ENCODE measurements around the gene ACOX2. TPM values are rescaled to one million over a fixed set of nuclear protein-coding genes. Genes with fewer than 3 reads are reported as not detected.
A peak's percentile ranks its signal among the peaks of the same experiment; 100 is the strongest.

Gene ACOX2
- total and polyA plus RNA-seq, 2 of the 13 experiments (the other 11 are each of a cell fraction or from before 2014, with no cell fraction given), result 42.6 to 98.5 TPM

GRCh38 chr3:58535531-58536500 lies 1.2 kb downstream of the ACOX2 start (continued):
- TF ChIP-seq ZHX2 (IDR thresholded peaks at IDR 0.05; ENCODE audit: low read depth) (0 out of 2 replicates have a peak, but pooled peaks have one; percentile 39), ZHX2 (CRISPR knock-in tag; IDR thresholded peaks at IDR 0.05; ENCODE audit: borderline replicate concordance) (no peak), ZNF124 (CRISPR knock-in tag; IDR thresholded peaks at IDR 0.05) (peak; percentile 49; the same call in 1 of the 2 replicates), ZNF749 (CRISPR knock-in tag; IDR thresholded peaks at IDR 0.05; ENCODE audit: borderline replicate concordance) (no peak), PRMT3 (CRISPR knock-in tag; IDR thresholded peaks at IDR 0.05; ENCODE audit: borderline replicate concordance, low read depth) (no peak), GZF1 (CRISPR knock-in tag; IDR thresholded peaks at IDR 0.05) (no peak), ZNF709 (CRISPR knock-in tag; IDR thresholded peaks at IDR 0.05) (no peak), ZNF432 (CRISPR knock-in tag; IDR thresholded peaks at IDR 0.05; ENCODE audit: borderline replicate concordance) (no peak), ZBTB38 (CRISPR knock-in tag; IDR thresholded peaks at IDR 0.05) (no peak), ZKSCAN1 (IDR thresholded peaks at IDR 0.05; ENCODE audit: low read length) (no peak), SNAPC2 (CRISPR knock-in tag; IDR thresholded peaks at IDR 0.05) (no peak), JUNB (CRISPR knock-in tag; IDR thresholded peaks at IDR 0.05; ENCODE audit: borderline replicate concordance) (no peak; the same call in 1 of the 2 replicates), TCF7L2 (IDR thresholded peaks at IDR 0.05; ENCODE audit: low read depth, low read length) (no peak)
- TF ChIP-seq, protein P1, sequence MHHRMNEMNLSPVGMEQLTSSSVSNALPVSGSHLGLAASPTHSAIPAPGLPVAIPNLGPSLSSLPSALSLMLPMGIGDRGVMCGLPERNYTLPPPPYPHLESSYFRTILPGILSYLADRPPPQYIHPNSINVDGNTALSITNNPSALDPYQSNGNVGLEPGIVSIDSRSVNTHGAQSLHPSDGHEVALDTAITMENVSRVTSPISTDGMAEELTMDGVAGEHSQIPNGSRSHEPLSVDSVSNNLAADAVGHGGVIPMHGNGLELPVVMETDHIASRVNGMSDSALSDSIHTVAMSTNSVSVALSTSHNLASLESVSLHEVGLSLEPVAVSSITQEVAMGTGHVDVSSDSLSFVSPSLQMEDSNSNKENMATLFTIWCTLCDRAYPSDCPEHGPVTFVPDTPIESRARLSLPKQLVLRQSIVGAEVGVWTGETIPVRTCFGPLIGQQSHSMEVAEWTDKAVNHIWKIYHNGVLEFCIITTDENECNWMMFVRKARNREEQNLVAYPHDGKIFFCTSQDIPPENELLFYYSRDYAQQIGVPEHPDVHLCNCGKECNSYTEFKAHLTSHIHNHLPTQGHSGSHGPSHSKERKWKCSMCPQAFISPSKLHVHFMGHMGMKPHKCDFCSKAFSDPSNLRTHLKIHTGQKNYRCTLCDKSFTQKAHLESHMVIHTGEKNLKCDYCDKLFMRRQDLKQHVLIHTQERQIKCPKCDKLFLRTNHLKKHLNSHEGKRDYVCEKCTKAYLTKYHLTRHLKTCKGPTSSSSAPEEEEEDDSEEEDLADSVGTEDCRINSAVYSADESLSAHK (CRISPR knock-in tag; IDR thresholded peaks at IDR 0.05; ENCODE audit: borderline replicate concordance), result no peak
- TF ChIP-seq, protein P2, sequence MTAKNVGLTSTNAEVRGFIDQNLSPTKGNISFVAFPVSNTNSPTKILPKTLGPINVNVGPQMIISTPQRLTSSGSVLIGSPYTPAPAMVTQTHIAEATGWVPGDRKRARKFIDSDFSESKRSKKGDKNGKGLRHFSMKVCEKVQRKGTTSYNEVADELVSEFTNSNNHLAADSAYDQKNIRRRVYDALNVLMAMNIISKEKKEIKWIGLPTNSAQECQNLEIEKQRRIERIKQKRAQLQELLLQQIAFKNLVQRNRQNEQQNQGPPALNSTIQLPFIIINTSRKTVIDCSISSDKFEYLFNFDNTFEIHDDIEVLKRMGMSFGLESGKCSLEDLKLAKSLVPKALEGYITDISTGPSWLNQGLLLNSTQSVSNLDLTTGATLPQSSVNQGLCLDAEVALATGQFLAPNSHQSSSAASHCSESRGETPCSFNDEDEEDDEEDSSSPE (CRISPR knock-in tag; IDR thresholded peaks at IDR 0.05), result no peak
- TF ChIP-seq, protein P3, sequence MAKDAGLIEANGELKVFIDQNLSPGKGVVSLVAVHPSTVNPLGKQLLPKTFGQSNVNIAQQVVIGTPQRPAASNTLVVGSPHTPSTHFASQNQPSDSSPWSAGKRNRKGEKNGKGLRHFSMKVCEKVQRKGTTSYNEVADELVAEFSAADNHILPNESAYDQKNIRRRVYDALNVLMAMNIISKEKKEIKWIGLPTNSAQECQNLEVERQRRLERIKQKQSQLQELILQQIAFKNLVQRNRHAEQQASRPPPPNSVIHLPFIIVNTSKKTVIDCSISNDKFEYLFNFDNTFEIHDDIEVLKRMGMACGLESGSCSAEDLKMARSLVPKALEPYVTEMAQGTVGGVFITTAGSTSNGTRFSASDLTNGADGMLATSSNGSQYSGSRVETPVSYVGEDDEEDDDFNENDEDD (CRISPR knock-in tag; IDR thresholded peaks at IDR 0.05; ENCODE audit: borderline replicate concordance), result no peak
- TF ChIP-seq, protein P4, sequence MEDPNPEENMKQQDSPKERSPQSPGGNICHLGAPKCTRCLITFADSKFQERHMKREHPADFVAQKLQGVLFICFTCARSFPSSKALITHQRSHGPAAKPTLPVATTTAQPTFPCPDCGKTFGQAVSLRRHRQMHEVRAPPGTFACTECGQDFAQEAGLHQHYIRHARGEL (CRISPR knock-in tag; IDR thresholded peaks at IDR 0.05), result no peak
